SKM-1 (cell line): ENCODE data around the gene IFT80.
A peak's percentile ranks its signal among the peaks of the same experiment; 100 is the strongest.

Source experiments
- DNase-seq: peaks from one replicate; lab custom pipeline; 2025; ENCODE audit not compliant: unreplicated experiment; lab: John Stamatoyannopoulos, UW

Gene IFT80

GRCh38 chr3:160399125-160400029 lies at the start of gene IFT80, which contains the start of gene SMC4:
IFT80 (minus strand) TSS chr3:160399225; CDS start chr3:160384600, 14,625 bp downstream.
SMC4 (plus strand) TSS chr3:160399650; CDS start chr3:160400827, 1,177 bp downstream.
- peak; percentile 94 for DNase-seq

- DNase-seq: no peak
Measured at GRCh38 chr3:160447544-160447943, 48.5 kb upstream of the IFT80 start.

DNA sequence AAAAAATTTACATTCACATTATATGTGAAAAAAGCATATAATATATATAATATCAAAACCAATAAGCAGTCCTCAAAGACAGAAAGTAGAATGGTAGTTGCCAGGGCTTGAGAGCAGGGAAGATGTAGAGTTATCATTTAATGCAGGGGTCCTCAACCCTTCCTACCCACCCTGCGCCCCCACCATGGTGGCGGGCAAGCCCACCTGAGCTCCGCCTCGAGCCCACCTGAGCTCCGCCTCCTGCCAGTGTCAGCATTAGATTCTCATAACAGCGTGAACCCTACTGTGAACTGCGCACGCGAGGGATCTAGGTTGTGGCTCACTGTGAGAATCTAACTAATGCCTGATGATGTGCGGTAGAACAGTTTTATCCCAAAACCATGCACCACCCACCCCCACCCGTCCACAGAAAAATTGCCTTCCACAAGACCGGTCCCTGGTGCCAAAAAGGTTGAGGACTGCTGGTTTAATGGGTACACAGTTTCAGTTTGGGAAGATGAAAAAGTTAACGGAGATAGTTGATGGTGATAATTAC lies 47.6 kb upstream of the IFT80 start:
- no peak for DNase-seq

GRCh38 chr3:160445854-160446253 lies 46.8 kb upstream of the IFT80 start:
- no peak for DNase-seq

GRCh38 chr3:160444411-160444810 lies 45.4 kb upstream of the IFT80 start:
- no peak for DNase-seq

GRCh38 chr3:160440687-160441086 lies 41.7 kb upstream of the IFT80 start:
- no peak for DNase-seq

DNA sequence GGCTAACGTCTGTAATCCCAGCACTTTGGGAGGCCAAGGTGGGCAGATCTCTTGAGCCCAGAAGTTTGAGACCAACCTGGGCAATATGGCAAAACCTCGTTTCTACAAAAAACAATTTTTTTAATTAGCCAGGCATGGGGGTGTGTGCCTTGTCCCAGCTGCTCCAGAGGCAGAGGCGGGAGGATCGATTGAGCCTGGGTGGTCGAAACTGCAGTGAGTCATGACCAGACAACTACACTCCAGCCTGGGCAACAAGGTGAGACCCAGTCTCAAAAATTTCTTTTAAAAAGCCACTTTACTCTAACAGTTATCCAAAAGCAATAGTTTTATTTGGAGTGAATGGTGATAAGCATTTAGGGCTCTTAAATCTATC lies 38.0 kb upstream of the IFT80 start:
- no peak for DNase-seq

DNA sequence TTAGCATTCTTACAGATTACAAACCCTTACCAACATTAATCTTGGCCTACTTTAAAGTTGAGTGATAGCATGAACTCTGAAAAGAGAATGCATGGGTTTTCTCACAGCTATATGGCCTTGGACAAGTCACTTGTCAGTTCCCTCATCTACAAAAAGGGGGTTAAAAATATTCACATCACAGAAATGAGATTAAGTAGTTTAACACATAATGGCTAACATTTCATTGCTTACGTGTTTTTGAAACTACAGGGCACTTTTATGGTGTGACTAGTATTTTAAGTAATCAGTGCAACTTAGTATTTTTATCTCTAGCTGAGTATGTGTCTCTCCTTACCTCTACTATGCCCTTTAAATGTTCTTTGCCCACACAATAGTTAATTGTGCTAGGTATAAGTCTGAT lies 36.7 kb upstream of the IFT80 start:
- DNase-seq: no peak

DNA sequence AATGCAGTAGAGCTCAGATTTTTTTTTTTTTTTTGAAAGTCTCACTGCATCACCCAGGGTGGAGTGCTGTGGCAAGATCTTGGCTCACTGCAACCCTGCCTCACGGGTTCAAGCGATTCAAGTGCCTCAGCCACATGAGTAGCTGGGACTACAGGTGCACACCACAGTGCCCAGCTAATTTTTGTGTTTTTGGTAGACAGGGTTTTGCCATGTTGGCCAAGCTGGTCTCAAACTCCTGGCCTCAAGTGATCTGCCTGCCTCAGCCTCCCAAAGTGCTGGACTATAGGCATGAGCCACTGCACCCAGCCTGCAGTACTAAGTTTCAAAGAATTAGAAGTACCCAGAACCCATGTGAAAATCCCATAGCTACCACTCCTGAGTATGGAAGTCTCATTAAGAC lies 36.1 kb upstream of the IFT80 start:
- no peak for DNase-seq

DNA sequence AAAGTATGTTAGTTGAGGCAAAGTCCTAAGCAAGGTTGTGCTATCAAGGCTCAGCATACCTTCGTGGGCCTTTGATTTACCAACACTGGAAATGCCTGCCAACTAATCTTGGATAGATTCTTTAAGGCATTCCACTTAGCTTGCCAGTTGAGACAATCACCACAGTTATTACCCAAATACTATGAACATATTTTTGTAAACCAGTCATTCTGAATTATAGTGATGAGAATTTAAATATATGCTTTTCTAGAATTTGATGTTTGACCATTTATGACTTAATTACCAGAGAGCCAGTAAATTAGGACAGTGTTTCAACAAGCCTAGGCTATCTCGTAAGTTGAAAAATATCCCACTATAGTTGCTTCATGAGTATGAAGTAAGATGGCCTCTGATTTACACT lies 35.0 kb upstream of the IFT80 start:
- no peak for DNase-seq

DNA sequence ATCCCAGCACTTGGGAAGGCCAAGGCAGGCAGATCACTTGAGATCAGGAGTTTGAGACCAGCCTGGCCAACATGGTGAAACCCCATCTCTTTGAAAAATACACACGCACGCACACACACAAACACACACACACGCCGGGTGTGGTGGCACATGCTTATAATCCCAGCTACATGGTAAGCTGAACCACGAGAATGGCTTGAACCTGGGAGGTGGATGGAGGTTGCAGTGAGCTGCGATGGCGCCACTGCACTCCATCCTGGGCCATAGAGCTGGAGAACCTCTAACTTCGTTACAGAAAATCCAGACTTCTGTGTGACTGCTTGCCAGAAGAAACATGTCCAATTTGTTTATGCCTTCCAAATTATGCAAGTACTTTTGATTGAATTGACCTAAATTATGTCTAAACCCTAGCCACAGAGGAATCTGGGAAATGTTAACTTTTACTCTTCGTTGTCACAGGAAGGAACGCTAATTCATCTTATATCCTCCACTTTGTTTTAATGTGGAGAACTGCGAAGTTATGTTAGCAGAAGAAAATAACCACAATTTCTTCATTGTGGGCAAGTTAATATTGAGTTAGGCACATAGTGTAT lies 28.9 kb upstream of the IFT80 start:
- no peak for DNase-seq

- DNase-seq: no peak
Measured at GRCh38 chr3:160417311-160417710, 18.3 kb upstream of the IFT80 start.

DNA sequence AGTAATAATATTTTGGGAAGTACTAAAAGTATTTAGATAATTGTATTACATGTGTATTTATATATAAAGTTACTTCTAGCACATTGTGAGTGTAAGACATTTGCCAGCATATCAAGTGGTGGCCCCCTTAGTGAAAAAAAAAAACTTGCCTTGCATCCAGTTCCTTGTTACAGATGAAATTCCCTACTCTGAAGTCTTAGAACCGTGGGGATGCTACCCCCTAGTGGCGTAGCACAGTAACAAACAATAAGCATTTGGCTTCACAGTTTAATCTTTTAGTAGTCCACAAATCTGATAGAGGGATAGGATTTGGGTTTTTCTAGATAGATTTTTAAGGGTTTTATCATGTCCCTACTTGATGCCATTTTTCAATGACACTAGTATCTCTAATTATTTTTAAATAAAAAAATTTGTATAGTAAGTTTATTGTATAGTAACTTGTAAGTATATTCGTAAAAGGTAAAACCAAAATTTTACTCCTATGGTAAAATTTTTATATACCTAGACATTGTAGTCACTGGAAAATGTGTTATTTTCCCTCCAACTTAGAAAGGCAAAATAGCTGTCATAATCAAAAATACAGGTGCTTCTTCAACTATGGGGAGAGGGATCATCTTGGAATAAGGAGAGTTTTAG lies 14.7 kb upstream of the IFT80 start:
- DNase-seq: peak; percentile 57

DNA sequence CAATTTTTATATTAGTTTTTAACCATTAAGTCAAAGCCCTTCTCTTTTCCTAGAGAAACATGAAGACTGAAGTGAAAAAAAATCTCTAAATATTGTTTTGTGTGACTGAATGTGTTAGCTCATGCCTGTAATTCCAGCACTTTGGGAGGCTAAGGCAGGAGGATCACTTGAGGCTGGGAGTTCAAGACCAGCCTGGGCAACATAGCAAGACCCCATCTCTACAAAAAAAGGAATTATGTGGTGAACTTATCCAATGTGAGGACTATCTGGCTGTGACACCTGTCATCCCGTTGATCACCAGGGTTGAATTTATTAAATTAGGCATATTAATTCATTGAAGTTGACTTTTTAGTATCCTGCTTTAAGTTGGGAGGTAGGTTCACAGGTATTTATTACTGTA lies 13.5 kb upstream of the IFT80 start:
- DNase-seq: no peak

- DNase-seq: no peak
Measured at GRCh38 chr3:160409812-160410610, 11.0 kb upstream of the IFT80 start.

DNA sequence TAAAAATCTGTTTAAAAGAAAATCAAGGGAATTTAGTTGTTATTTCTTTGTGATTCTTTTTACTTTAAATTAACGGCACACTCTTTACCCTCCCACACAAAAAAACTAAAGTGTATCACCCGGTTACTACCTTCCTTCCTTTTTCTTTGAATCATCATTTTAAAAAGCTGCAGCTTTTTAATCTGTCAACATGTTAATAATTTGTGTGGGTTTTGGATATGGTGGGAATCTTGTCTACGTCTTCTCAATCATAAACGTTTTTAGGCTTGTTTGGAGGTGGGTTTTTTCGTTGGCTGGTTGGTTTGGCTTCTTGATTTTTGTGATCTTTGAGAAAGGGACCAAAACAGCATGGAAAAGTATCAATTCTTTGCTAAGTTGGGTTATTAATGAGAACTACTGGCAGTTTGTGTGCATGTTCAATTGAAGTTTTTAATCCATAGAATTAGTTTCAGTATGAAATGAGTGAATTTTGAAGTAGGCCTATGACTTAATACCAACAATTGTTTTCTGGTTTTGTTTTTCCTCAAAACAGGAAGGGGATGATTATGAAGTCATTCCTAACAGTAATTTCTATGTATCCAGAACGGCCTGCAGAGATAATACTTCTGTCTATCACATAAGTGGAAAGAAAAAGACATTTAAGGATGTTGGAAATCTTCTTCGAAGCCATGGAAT lies 4.9 kb upstream of the IFT80 start:
- DNase-seq: no peak

- DNase-seq: no peak
Measured at GRCh38 chr3:160403028-160403545, 4.1 kb upstream of the IFT80 start.

GRCh38 chr3:160402221-160403027 lies 3.4 kb upstream of the IFT80 start:
- DNase-seq: no peak
